Measurements from ENCODE around the gene DCC.

Gene DCC

DNA sequence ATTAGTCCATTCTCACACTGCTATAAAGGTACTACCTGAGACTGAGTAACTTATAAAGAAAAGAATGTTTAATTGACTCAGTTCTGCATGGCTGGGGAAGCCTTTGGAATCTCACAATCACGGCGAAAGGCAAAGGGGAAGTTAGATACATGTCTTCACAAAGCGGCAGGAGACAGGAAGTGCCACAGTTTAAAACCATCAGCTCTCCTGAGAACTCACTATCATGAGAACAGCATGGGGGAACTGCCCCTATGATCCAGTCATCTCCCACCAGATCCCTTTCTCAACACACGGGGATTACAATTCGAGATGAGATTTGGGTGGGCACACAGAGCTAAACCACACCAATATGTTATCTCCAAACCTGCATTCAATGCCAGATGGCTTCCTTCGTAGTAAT lies 716.1 kb downstream of the DCC start:
- Mint-ChIP-seq H3K27me3 (ENCODE audit: low read depth) (no peaks in the 10 kb centered on the region), H3K9me3 (no peaks in the 10 kb centered on the region), H3K36me3 (ENCODE audit: low read depth) (no peaks in the 10 kb centered on the region), H3K4me1 (no peaks in the 10 kb centered on the region), H3K4me3 (no peak overlapping the region), H3K27ac (no peak overlapping the region)
- TF ChIP-seq CTCF (IDR thresholded peaks at IDR 0.05; ENCODE audit: unreplicated experiment in 3 of 3) = no peak

DNA sequence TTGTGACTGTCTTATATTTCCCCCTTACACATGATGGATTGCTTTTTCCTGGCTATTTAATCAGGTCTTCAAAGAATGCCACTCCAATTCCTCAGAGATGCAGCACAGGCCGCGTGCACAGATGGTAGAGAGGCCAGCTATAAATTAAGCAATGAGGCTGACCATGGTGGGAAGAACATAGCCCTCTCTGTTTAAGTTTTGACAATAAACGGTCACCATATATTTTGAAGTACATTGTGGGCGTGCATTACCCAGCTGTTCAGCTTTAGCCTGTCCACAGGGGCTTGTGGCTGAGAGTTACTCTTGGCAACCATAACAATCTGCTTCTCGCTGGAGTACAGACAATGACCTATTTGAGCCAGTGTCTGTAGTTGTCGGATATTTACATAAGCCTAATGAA lies 730.8 kb downstream of the DCC start:
- Mint-ChIP-seq H3K36me3 (ENCODE audit: low read depth) (no peaks in the 10 kb centered on the region), H3K4me1 (peaks cover 6% of the 10 kb centered on the region), H3K27me3 (ENCODE audit: low read depth) (no peaks in the 10 kb centered on the region), H3K4me3 (no peak overlapping the region), H3K9me3 (no peaks in the 10 kb centered on the region), H3K27ac (no peak overlapping the region)
- no peak for TF ChIP-seq CTCF (IDR thresholded peaks at IDR 0.05; ENCODE audit: unreplicated experiment in 3 of 3)

GRCh38 chr18:53080687-53081086 lies 740.7 kb downstream of the DCC start:
- H3K27me3 Mint-ChIP-seq (ENCODE audit: low read depth) = no peaks in the 10 kb centered on the region
- no peak overlapping the region for H3K27ac Mint-ChIP-seq
- peaks cover 3% of the 10 kb centered on the region for H3K9me3 Mint-ChIP-seq
- H3K4me3 Mint-ChIP-seq = no peak overlapping the region
- no peaks in the 10 kb centered on the region for H3K36me3 Mint-ChIP-seq (ENCODE audit: low read depth)
- no peaks in the 10 kb centered on the region for H3K4me1 Mint-ChIP-seq
- TF ChIP-seq CTCF (IDR thresholded peaks at IDR 0.05; ENCODE audit: unreplicated experiment in 3 of 3) = no peak

DNA sequence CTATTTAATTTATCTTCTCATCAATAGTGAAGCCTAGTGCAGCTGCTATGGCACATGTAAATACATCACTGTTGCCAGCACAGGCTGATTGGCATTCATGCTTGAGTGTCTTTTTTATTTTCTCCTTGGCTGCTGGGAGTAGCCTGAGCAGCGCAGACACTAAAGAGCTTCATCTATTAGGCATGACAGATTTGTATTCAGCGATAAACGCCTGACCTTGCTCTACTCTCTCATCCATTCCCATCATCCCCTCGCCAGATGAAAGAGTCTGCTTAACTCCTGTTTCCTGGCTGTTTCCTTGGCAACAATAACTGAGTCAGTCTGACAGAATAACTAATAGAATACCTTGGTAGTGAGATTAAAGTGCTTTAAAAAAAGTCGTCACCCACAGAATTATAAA lies 753.6 kb downstream of the DCC start:
- Mint-ChIP-seq H3K4me1 (no peaks in the 10 kb centered on the region), H3K4me3 (no peak overlapping the region), H3K36me3 (ENCODE audit: low read depth) (no peaks in the 10 kb centered on the region), H3K9me3 (no peaks in the 10 kb centered on the region), H3K27me3 (ENCODE audit: low read depth) (peaks cover 1% of the 10 kb centered on the region), H3K27ac (no peak overlapping the region)
- TF ChIP-seq CTCF (IDR thresholded peaks at IDR 0.05; ENCODE audit: unreplicated experiment in 3 of 3) = no peak

DNA sequence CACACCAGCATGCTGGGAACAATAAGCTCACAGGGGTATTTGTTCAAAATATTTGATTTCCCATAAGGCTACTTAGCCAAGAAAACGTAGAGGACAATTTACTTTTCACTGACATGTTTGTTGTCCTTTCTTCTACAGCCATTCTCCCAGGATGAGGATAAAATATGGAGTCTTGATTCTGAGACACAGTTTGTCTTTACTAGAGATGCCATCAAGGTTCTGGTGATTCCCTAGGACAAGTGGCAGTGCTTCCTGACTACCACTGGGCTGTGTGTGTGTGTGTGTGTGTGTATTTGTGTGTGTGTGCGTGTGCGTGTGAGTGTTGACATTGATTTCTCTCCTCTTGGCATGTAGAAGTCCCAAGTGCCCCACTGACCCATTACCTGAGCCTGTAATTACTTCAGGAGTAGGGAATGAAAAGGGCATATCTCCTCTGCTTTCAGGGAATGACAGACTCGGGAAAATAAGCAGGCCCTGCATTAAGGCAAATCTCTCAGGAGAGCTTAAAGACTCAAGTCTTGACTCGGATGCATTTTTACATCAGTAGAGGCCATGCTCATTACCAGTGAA lies 761.6 kb downstream of the DCC start:
- no peak overlapping the region for H3K4me3 Mint-ChIP-seq
- H3K27ac Mint-ChIP-seq = peak overlapping the region in 1 of 3 experiments; percentile 51
- peaks cover 6% of the 10 kb centered on the region for H3K9me3 Mint-ChIP-seq
- no peaks in the 10 kb centered on the region for H3K4me1 Mint-ChIP-seq
- H3K36me3 Mint-ChIP-seq (ENCODE audit: low read depth) = no peaks in the 10 kb centered on the region
- TF ChIP-seq CTCF (IDR thresholded peaks at IDR 0.05; ENCODE audit: unreplicated experiment in 3 of 3) = no peak
- H3K27me3 Mint-ChIP-seq (ENCODE audit: low read depth) = peaks cover 3% of the 10 kb centered on the region

GRCh38 chr18:53114441-53114840 lies 774.4 kb downstream of the DCC start:
- Mint-ChIP-seq H3K9me3 (peaks cover 6% of the 10 kb centered on the region), H3K27me3 (ENCODE audit: low read depth) (no peaks in the 10 kb centered on the region), H3K27ac (no peak overlapping the region), H3K4me1 (no peaks in the 10 kb centered on the region), H3K4me3 (no peak overlapping the region), H3K36me3 (ENCODE audit: low read depth) (peaks cover 3% of the 10 kb centered on the region)
- no peak for TF ChIP-seq CTCF (IDR thresholded peaks at IDR 0.05; ENCODE audit: unreplicated experiment in 3 of 3)

All from nephron (organoid).